ENCODE data around the gene PDGFRB.

PDGFRB gene

GRCh38 chr5:150155258-150156026 lies at the start of gene PDGFRB:
PDGFRB (minus strand) TSS chr5:150155845; CDS start chr5:150137047, 18,798 bp downstream.
- no peak for DNase-seq

- no peak for DNase-seq
Measured at GRCh38 chr5:150204590-150204960, 48.9 kb upstream of the PDGFRB start.

- DNase-seq, result no peak
Measured at GRCh38 chr5:150203832-150204589, 48.4 kb upstream of the PDGFRB start.

DNA sequence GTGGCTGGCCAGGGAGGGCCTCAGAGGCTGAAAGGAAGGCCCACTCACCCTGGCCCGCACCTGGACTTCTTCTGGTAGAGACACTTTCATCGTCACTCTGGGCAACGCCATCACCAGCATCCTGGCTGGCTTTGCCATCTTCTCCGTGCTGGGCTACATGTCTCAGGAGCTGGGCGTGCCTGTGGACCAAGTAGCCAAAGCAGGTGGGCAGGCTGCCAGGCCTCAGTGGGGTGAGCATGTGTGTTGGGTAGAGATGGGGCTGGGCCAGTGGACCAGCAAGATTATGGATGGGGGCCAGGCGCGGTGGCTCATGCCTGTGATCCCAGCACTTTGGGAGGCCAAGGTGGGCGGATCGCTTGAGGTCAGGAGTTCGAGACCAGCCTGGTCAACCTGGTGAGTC lies 46.9 kb upstream of the PDGFRB start:
- DNase-seq, result no peak

GRCh38 chr5:150197476-150197875 lies 41.8 kb upstream of the PDGFRB start:
- DNase-seq, result no peak

DNA sequence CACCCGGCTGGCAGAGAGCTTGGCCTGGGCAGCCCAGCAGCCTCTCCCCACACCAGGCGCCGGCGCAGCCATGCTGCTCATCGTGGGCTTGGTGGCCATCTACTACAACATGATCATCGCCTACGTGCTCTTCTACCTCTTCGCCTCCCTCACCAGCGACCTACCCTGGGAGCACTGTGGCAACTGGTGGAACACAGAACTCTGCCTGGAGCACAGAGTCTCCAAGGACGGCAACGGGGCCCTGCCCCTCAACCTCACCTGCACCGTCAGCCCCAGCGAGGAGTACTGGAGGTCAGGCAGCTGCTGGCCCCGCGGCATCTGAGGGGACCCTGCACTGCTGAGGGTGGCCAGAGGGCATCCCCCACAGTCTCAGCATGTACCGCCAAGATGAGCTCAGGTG lies 41.3 kb upstream of the PDGFRB start:
- DNase-seq, result no peak

DNA sequence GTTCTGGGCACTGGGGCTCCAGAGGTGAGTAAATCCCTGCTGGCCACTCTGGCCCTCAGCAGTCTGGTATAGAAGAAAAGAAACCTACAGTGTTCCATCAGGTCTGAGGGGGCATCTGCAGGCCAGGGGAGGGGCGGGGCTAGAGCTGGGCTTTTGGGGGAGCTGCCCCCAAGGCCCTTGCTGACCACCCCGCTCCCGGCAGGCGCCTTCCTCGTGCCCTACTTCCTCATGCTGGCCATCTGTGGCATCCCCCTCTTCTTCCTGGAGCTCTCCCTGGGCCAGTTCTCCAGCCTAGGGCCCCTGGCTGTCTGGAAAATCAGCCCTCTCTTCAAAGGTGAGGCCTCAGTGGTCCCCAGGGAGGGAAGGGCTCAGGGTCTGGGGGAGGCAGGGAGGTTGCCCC lies 40.9 kb upstream of the PDGFRB start:
- no peak for DNase-seq

- no peak for DNase-seq
Measured at GRCh38 chr5:150195736-150196485, 40.3 kb upstream of the PDGFRB start.

DNA sequence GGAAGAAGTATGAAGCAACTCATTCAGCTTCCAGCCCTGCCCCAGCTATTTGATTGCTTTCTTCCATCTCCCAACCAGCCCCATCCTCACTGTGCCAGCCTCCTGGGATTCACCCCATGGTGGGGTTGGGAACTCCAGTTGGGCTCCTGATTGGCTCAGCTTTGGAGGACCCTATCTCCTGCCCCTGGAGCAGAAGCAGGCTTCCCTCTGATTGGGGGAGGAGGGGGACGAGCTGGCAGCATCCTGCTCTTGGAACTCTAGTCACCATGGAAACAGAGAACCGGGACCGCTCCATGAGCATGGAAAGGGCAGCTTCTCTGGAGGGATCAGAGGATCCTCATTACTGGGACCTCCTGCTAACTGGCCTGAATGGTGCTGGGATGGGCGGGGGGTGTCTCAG lies 36.8 kb upstream of the PDGFRB start:
- DNase-seq, result no peak

DNA sequence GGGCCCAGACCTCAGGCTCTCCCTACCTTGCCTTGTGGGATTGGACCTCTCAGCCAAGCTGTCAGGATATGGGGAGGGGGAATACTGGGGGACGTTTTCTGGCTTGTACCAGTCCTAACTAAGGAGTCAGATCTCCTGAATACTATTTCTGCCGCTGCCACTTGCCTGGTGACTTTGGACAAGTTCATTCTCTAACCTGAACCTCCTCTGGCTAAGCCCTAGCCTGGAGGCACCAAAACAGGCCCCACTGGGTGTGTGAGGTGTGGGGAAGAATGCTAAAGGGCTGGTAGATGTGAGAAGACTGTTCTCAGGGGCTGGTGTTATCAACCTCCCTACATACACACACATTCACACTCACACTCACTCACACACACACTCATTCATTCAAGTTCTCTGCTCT lies 35.3 kb upstream of the PDGFRB start:
- DNase-seq, result no peak

- no peak for DNase-seq
Measured at GRCh38 chr5:150190503-150190979, 34.9 kb upstream of the PDGFRB start.

DNA sequence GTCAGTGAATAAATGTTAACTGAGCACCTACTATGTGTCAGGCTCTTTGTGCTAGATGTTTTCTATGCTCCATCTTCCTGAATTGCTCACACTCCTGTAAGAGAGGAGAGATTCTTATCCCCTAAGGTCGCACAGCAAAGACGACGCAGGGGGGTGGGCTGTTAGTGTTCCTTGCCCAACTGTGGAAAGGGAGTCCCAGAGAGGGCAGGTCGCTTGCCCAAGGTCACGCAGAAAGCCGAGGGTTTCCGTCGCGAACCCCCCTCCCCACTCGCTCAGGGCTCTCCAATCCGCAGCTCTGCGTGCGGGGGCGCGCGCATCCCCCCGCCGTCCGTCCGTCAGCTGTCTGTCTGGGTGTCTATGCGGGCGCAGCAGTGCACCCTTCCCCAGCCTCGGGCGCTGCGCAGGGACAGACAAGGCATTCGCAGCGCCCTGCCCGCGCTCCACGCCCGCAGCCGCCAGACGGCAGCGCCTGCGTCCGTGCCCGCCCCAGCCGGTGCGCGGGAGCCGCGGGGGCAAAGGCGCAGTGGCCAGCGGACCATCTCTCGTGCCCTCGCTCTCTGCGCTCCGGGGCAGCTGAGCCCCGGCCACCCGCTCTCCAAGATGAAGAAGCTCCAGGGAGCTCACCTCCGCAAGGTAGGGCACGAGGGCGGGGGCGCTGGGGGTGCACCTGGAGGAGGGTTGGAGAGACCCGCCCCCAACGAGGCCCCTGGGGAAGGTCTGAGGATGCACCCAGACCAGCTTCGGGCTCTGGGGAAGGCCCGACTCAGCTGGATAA lies 34.3 kb upstream of the PDGFRB start, which contains the start of gene SLC6A7:
TSS of gene SLC6A7 (plus strand) at position 335 of the 775 bp plus-strand sequence. CDS start at position 601, 266 bp downstream.
- no peak for DNase-seq

- no peak for DNase-seq
Measured at GRCh38 chr5:150189326-150189725, 33.7 kb upstream of the PDGFRB start.

DNA sequence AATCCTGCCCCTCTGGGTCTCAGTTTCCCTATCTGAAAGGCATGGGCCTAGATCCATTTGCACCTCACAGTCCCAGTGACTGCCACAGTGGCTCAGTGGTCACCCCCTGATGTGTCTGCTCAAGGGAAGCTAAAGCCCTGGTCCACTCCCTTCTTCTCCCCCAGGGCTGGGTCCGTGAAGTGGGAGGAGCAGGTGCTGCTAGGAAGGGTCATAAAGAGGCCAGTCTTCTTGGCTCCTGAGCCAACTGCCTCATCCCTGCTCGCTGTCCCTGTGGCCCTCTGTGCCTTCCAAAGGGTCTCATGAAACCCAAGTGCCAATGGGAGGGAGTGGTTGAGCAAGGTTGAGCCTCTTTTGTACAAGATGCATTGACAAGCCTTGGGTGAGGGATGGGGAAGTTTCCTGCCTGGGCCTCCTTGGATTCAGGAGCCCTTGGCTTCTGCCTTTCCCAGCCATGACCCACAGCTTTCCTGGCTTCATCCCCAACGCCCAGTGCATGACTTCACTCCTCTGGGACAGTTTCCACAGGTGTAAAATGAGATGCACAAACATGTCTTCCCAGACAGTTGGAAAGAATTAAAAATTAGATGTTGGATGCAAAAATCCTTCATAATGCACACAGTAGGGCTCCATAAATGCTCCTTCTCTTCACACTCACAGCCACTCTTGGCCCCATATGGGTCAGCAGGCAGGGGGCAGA lies 32.6 kb upstream of the PDGFRB start:
- DNase-seq, result no peak

- no peak for DNase-seq
Measured at GRCh38 chr5:150186897-150187296, 31.3 kb upstream of the PDGFRB start.

DNA sequence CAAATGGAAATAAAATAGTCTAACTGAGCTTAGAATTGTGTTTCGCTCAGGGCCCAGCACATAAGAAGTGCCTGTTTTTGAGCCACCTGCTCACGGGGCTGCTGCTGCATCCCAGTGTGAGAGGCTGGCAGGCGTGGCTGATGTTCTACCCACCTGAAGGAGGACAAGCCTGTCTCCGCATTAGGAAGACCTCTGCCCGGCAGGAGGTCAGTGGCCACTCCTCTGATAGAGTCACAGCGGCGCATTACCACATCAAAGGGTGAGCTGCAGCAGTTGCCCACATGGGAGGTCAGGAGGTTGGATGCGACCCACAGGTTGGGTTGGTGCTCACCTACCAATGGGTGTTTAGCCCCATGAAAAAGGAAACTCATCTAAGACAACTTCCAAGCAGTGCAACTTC lies 30.5 kb upstream of the PDGFRB start:
- DNase-seq, result no peak

GRCh38 chr5:150184990-150185912 lies 29.6 kb upstream of the PDGFRB start:
- DNase-seq, result no peak

DNA sequence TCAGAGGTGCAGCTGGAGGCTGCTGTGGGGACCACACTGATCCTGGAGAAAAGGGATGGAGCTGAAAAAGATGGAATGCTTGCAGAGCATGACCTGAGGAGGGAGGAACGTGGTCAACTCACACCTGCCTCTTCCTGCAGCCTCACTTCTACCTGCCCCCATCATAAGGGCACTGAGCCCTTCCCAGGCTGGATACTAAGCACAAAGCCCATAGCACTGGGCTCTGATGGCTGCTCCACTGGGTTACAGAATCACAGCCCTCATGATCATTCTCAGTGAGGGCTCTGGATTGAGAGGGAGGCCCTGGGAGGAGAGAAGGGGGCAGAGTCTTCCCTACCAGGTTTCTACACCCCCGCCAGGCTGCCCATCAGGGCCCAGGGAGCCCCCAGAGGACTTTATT lies 28.4 kb upstream of the PDGFRB start:
- DNase-seq, result no peak

DNA sequence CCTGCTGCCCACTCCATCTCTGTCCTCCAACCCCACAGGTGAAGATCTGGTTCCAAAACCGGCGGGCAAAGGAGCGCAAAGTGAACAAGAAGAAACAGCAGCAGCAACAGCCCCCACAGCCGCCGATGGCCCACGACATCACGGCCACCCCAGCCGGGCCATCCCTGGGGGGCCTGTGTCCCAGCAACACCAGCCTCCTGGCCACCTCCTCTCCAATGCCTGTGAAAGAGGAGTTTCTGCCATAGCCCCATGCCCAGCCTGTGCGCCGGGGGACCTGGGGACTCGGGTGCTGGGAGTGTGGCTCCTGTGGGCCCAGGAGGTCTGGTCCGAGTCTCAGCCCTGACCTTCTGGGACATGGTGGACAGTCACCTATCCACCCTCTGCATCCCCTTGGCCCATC lies 27.8 kb upstream of the PDGFRB start:
- DNase-seq, result no peak

GRCh38 chr5:150182774-150183173 lies 27.1 kb upstream of the PDGFRB start:
- DNase-seq, result no peak
